GM19467 (cell line): ENCODE results near the gene ILRUN.
"Not testable (repeated sequence)": the region's sequence is repeated elsewhere in the genome, so short reads cannot be mapped to it uniquely, and the experiment has no call there.

Experiments used
- ATAC-seq: cut with Tn5 transposase; IDR thresholded peaks from one replicate; pipeline ENCODE4 v1.9.1; 2021; ENCODE audit warnings: mild to moderate bottlenecking, moderate library complexity; ENCODE audit not compliant: unreplicated experiment

The ILRUN gene

DNA sequence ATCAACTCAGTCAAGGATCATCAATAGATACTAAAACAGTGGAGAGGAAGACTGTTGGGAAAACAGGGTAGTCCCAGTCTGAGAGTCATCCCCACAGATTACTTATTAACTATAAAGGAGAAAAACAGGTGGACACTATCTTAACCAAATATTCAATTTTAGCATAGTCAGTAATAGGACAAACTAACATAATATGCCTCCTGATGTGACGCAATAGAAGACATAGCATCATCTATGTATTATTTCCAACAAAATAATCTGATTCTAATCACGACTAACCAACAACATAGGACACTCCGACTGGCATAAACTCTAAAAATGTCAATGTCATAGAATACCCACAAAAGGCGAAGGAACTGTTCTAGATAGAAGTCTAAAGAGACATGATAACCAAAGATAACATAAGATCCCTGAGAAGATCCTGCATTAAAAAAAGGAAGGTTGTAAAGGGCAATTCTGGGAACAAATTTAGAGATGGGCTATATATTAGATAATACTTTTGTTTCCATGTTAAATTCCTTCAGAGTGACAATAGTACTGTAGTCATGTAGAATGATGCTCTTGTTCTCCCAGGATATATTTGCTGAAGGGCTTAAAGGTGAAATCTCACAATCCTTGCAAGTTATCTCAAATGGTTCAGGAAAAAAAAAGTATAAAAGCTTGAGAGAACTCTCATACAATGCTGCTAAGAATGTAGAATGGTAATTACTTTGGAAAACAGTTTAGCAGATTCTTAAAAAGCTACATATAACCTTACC is 28.9 kb downstream of the ILRUN start:
- ATAC-seq: no peak

- no peak for ATAC-seq
Observed at GRCh38 chr6:34665019-34665418, 31.5 kb downstream of the ILRUN start.

- no peak for ATAC-seq
Observed at GRCh38 chr6:34664256-34664971, 32.2 kb downstream of the ILRUN start.

GRCh38 chr6:34663831-34664255 is 32.7 kb downstream of the ILRUN start:
- no peak for ATAC-seq

DNA sequence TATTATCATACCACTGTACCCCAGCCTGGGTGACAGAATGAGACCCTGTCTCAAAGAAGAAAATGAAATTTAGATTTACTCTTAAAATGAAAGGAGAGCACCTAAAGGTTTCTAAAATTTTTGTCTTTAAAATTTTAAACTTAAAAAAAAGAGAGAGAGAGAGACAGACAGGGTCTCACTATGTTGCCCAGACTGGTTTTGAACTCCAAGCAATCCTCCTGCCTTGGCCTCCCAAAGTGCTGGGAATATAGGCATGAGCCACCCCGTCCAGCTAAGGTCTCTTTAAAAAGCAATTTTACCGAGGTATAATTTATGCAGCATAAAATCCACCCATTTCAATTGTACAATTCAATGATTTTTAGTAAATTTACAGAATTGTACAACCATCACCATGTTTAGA is 33.2 kb downstream of the ILRUN start:
- ATAC-seq: no peak

DNA sequence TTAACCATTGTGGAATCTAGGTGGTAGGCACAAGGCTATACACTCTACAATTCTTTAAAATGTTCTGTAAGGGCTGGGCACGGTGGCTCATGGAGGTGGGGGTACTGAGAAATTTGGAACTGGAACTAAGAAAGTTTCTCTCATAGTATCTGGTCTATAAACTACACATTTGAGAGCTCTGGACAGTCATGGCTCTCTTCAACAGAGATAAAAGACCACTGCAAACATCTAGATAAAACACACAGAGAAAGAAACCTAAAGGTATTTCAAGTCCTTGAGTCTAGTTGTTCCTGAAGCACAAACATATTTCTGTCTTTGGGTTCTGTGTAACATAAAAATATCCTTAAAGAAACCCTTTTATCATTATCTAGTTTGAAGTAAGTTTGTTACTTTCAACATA is 35.2 kb downstream of the ILRUN start:
- ATAC-seq: no peak

DNA sequence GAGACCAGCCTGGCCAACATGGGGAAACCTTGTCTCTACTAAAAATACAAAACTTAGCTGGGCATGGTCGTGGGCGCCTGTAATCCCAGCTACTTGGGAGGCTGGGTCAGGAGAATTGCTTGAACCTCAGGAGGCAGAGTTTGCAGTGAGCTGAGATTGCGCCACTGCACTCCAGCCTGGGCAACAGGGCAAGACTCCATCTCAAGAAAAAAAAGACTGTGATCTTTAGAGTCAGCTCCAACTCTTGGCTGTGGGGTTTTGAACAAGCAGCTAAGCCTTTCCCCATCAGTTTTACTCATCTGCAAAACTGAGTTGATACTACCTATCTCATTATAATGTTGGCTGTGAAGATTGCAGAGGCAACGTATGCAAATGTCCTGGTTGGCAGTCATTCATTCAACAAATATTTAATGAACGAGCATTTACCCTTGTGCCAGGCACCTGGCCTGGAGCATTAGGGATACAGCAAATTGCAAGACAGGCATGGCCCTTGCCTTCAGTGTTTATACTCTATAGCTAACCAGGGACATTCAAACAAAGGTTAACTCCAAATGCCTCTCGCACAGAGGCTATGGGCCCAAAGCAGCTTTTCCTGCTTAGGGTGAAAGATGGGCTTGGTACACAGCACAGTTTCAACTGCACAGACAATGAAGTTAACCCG is 37.8 kb downstream of the ILRUN start:
- ATAC-seq: no peak

GRCh38 chr6:34657979-34658480 is 38.5 kb downstream of the ILRUN start:
- not testable (repeated sequence) for ATAC-seq

DNA sequence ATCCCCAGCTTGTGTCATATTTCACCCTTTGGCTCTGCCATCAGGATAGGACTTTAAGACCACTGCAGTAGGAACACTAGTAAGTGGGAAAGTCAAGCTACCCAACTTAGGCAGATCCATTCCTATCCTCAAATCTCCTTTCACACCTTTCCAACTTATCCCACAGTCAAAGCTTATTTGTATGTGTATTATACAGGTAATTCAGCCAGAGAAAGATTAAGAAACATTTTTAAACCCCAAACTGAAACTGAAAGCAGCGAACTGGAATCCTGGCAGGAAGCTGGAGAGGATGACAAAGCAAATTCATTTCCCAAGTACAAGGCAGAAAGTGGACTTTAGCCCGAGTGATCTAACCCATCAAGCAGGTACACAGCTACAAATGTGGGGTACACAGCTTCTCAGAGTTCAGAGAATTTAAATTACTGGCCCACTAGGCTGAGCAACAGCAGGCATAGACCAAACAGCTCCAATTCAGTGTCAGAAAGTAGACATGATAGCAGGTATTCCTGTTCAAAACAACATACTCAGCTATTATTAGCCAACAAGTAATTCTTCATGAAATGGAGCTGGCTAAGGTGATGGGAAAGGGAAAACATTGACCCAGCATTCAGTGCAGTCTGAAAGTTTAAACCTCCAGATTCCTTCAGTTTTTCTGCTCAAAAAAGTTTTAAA is 39.1 kb downstream of the ILRUN start:
- ATAC-seq: no peak

DNA sequence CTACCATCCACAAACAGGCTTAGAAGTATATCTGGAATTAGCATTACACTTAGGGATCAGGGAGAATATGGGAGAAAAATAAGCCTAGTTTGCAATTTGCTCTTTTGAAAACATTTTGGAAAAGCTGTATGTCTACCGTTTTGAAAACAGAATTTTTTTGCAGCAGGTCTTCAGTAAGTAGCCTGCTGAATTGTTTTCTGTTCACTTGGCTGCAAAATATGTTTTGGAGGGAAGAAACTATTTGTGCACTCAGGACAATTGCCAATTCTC is 39.6 kb downstream of the ILRUN start:
- no peak for ATAC-seq

- peak; percentile 86 for ATAC-seq
Observed at GRCh38 chr6:34656378-34657036, 40.1 kb downstream of the ILRUN start.

DNA sequence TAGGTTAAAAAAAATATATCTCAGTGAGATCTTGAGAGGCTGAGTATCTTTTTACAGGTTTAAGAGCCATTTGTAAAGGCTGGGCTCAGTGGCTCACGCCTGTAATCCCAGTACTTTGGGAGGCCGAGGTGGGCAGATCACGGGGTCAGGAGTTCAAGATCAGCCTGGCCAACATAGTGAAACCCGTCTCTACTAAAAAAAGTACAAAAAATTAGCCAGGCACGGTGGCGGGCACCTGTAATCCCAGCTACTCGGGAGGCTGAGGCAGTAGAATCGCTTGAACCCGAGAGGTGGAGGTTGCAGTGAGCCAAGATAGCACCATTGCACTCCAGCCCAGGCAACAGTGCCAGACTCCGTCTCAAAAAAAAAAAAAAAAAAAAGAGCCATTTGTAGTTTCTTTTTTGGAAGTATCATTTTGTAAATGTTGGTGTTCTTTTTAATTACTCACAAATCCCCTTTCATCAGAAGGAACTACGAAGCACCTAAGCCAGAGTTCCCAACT is 40.6 kb downstream of the ILRUN start:
- ATAC-seq: not testable (repeated sequence)

GRCh38 chr6:34654061-34654710 is 42.4 kb downstream of the ILRUN start:
- ATAC-seq: no peak

DNA sequence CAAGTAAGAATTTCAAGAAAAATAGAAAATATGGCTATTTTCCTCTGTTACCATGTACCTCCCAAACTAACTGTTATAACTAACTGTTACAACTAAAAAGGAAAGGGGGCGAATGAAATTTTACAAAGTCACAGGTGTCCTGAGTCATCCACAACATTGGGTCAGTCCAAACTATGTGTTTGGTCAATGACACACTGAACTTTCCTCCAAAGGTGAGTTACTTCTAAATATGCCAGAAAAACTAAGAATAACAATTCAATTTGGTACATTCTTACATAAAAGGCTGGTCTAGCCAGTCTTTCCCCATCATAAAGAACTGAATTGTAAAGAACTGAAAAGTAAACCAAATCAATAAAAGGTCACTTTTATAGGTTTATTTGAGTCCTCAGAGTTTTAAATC is 44.3 kb downstream of the ILRUN start:
- ATAC-seq: no peak

DNA sequence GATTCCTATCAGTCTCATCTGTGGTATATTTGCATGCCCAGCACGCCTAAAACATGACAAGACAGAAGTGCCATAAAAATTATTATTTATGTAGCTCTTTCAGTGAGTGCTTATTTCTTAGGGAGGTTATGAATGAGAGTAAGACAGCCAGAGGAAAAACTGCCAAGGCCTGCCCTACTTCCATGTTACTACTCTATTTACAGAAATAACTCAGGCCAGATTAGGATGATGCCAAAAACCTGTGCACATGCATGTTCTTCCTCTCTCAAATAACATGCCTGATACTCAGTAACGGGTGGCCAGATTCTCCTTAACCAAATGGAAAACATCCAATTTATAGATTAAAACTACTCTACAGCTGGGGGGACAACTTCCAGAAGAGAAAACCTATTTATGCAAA is 45.7 kb downstream of the ILRUN start:
- no peak for ATAC-seq

DNA sequence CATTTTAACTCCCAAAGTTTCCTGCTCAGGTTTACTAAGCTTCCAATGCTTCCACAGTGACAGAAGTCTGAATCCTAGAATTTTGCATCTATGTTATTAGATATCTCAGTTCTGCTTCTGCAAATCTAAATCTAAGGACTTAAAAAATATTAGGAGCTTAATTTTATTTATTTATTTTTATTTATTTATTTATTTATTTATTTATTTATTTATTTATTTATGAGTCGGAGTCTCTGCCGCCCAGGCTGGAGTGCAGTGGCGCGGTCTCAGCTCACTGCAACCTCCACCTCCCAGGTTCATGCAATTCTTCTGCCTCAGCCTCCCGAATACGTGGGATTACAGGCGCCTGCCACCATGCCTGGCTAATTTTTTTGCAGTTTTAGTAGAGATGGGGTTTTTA is 46.3 kb downstream of the ILRUN start:
- not testable (repeated sequence) for ATAC-seq

DNA sequence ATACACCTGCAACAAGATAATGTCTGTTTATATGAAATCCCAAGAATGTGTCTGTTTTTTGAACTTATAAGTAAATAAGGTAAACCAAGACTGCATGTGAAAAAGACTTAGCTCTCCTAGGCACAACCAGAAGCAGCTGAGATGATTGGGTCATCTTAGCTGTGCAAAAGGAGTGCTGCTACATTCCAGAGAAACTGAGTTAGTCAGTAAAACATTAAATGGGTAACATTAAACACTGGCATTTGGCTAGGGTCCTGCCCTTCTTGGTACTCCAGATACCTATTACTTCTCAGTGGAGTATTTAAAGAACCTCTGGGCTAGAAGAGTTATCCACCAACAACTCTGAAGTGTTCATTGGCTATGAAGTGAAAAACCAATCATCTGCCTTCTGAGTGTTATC is 47.8 kb downstream of the ILRUN start:
- no peak for ATAC-seq
